HG02642 (cell line): ENCODE measurements around the gene CNTRL.
"Not testable (repeated sequence)": the region's sequence is repeated elsewhere in the genome, so short reads cannot be mapped to it uniquely, and the experiment has no call there.

Experiments used
- ATAC-seq: cut with Tn5 transposase; IDR thresholded peaks from one replicate; pipeline ENCODE4 v1.9.1; 2021; ENCODE audit warnings: mild to moderate bottlenecking; ENCODE audit not compliant: unreplicated experiment, poor library complexity

The CNTRL gene

GRCh38 chr9:121071370-121071755, 3.4 kb upstream of the CNTRL start:
- ATAC-seq = no peak

GRCh38 chr9:121071756-121072421, 2.9 kb upstream of the CNTRL start:
- ATAC-seq = peak; percentile 35

DNA sequence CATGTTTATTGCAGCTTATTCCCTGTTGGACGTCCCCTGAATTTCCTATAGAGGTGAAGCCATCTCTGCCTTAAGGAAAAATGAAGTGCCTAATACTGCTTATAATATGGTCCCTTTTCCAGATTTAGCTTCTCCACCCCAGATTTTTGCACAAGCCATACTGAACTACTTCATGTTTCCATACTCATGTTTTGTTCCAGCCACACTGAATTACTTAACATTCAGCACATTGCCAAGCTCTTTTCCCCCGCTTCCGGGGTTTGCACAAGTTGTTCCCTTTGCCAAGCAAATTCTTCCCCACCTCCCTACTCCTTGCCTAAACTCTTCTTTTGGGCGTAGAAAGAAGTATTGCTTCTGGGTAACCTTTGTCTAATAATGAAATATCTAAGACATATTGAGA, 1.7 kb upstream of the CNTRL start:
- no peak for ATAC-seq

GRCh38 chr9:121075251-121076036, 689 bp downstream of the CNTRL start:
- ATAC-seq = peak; percentile 12

GRCh38 chr9:121082075-121082474, 7.3 kb downstream of the CNTRL start:
- ATAC-seq = no peak

- ATAC-seq = no peak
Observed at GRCh38 chr9:121085661-121086060, 10.9 kb downstream of the CNTRL start.

- no peak for ATAC-seq
Observed at GRCh38 chr9:121088576-121088975, 13.8 kb downstream of the CNTRL start.

DNA sequence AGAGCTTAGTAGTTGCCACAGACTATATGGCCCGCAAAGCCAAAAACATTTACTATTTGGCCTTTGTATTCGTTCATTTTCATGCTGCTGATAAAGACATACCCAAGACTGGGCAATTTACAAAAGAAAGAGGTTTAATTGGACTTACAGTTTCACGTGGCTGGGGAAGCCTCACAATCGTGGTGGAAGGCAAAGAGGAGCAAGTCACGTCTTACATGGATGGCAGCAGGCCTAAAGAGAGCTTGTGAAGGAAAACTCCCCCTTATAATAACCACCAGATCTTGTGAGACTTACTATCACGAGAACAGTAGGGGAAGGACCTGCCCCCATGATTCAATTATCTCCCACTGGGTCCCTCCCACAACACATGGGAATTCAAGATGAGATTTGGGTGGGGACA, 16.0 kb downstream of the CNTRL start:
- ATAC-seq = not testable (repeated sequence)

GRCh38 chr9:121095057-121095456, 20.3 kb downstream of the CNTRL start:
- no peak for ATAC-seq

- ATAC-seq = no peak
Observed at GRCh38 chr9:121098567-121099198, 23.9 kb downstream of the CNTRL start.

GRCh38 chr9:121104054-121104453, 29.3 kb downstream of the CNTRL start:
- ATAC-seq = not testable (repeated sequence)

GRCh38 chr9:121105531-121105930, 30.8 kb downstream of the CNTRL start:
- no peak for ATAC-seq

DNA sequence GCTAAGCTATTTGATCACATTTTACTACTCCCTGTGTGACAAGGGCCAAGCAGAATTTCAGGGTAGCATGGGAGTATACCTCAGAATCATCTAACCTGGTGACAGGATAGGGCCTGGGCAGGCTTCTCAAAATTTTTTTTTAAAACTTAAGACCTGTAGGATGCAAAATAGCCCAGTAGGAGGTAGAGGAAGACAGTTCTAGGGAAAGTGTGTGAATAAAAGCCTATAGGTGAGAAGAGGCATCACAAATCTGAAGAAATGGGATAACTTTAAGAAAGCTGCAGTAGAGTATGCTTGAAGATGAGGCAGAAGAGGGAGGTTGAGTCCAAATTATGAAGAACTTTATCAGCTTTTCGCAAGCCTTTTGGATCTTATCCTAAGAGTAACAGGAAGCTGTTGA, 32.3 kb downstream of the CNTRL start:
- no peak for ATAC-seq

DNA sequence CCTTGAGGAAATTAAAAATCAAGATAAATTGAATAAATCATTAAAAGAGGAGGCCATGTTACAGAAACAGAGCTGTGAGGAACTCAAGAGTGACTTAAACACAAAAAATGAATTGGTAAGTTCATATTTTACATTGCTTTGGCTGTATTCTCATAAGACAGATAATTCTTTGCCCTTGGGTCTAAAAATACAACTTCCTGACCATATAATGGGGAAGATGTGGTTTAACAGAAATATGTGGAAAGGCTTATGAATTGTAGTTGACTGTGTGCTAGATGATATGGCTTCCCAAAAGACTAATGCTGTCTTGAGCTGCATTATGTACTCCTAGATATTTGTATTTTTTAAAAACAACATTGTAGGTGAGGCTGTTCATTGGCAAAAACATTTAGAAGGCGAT, 33.1 kb downstream of the CNTRL start:
- ATAC-seq = no peak

- ATAC-seq = no peak
Observed at GRCh38 chr9:121115466-121115865, 40.7 kb downstream of the CNTRL start.

- no peak for ATAC-seq
Observed at GRCh38 chr9:121118266-121118665, 43.5 kb downstream of the CNTRL start.

DNA sequence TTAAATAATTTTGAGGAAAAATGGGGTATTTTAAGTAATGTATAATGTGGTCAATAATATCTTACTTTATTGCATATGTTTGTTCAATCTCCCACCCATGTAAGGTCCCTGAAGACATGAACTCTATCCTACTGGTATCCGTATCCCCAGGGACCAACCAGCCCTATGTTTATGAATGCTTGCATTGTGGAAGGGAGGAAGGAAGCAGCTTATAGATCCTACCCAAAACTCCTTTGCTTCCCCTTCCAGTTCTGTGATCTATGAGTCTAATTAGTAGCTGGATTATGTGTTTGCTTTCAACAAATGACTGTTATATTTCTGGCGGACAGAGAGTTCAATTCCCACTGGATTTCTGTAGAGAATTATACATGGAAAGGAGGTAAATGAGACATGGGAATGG, 45.6 kb downstream of the CNTRL start:
- ATAC-seq = no peak

- peak; percentile 100 for ATAC-seq
Observed at GRCh38 chr9:121121582-121122087, 46.9 kb downstream of the CNTRL start.

DNA sequence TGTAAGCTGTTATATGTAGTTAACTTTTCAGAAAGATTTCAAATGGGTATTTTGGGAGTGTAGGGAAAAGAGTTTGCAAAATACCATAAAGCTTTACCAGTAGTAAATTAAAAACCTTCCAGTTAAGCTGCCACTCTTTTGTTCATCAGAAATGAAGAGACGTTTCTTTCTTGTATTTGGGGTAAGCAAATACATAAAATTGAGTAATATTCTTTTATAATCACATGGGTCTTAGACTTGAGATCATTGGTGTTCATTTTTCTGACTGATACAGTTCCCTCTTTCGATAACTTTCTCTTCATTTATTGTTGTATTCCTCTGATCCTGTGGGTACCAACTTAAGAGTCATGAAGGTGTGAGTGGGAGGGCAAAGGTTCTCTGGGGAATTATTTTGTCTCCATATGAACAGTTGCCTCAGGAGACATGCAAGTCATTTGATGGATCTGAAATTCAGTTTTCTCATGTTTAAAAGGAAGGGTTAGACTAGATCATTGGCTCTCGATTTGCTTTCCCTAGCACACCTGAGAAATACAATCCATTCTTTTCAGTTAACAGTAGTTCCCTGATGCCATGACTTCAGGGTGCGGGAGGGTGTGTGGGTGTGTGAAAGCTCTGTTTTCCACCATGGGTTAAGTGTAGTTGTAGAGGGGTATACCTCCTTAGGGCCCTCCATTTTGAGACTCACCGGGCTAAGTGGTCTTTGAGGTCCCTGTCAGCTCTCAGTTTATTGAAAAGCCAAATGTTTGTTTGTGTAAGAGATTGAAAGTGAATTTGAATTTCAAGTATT, 47.7 kb downstream of the CNTRL start:
- no peak for ATAC-seq

DNA sequence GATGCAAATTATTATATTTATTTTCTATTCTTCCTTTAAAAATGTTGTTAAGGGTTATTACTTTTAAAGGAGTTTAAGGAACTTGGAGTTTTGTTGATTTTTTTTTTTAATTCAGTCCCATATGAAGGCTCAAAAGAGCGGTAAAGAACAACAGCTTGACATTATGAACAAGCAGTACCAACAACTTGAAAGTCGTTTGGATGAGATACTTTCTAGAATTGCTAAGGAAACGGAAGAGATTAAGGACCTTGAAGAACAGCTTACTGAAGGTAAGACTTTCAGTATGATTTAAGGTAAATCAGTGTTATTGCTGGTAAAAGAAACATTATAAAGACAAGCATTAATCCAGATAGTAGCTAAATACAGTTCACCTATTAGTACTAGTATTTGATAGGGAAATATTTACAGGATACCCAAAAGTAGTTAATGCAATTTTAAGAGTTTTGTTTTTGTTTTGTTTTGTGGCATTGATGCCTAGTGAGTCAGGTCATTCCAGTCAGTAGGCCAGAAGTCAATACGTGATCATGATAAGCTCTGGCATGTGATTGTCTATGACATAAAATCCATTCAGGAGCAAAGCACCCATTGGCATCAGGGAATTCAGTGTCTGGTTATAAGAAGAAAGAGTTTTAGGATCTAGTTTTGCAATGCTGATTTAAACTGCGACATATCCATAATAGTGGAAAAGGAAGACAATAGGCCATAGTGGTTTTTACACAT, 49.2 kb downstream of the CNTRL start:
- ATAC-seq = no peak
